GOT3 (cell line): ENCODE results near the gene C2CD2.

Source experiments
- DNase-seq: peaks from one replicate; lab custom pipeline; 2025; ENCODE audit warnings: mixed read lengths; lab: John Stamatoyannopoulos, UW

C2CD2 gene

GRCh38 chr21:41932576-41933312 lies 21.1 kb downstream of the C2CD2 start:
- DNase-seq: no peak

- no peak for DNase-seq
Measured at GRCh38 chr21:41932191-41932575, 21.6 kb downstream of the C2CD2 start.

GRCh38 chr21:41931041-41931451 lies 22.8 kb downstream of the C2CD2 start:
- DNase-seq: no peak

GRCh38 chr21:41929248-41929647 lies 24.6 kb downstream of the C2CD2 start:
- DNase-seq: no peak

GRCh38 chr21:41928621-41929220 lies 25.1 kb downstream of the C2CD2 start:
- no peak for DNase-seq

GRCh38 chr21:41927727-41928409 lies 25.9 kb downstream of the C2CD2 start:
- no peak for DNase-seq

GRCh38 chr21:41926807-41927171 lies 27.0 kb downstream of the C2CD2 start:
- no peak for DNase-seq

GRCh38 chr21:41926117-41926806 lies 27.6 kb downstream of the C2CD2 start:
- DNase-seq: no peak

- no peak for DNase-seq
Measured at GRCh38 chr21:41925767-41926116, 28.1 kb downstream of the C2CD2 start.

GRCh38 chr21:41924368-41924754 lies 29.5 kb downstream of the C2CD2 start:
- DNase-seq: no peak

- DNase-seq: no peak
Measured at GRCh38 chr21:41923631-41924367, 30.0 kb downstream of the C2CD2 start.

GRCh38 chr21:41923186-41923585 lies 30.6 kb downstream of the C2CD2 start:
- DNase-seq: no peak

- no peak for DNase-seq
Measured at GRCh38 chr21:41921021-41921420, 32.8 kb downstream of the C2CD2 start.

- no peak for DNase-seq
Measured at GRCh38 chr21:41920476-41920875, 33.3 kb downstream of the C2CD2 start.

GRCh38 chr21:41919666-41920398 lies 34.0 kb downstream of the C2CD2 start:
- DNase-seq: no peak

GRCh38 chr21:41918561-41919358 lies 35.1 kb downstream of the C2CD2 start:
- no peak for DNase-seq

GRCh38 chr21:41917531-41917930 lies 36.3 kb downstream of the C2CD2 start:
- no peak for DNase-seq

GRCh38 chr21:41916888-41917433 lies 36.9 kb downstream of the C2CD2 start:
- no peak for DNase-seq

- no peak for DNase-seq
Measured at GRCh38 chr21:41914965-41915364, 38.9 kb downstream of the C2CD2 start.

GRCh38 chr21:41914358-41914757 lies 39.5 kb downstream of the C2CD2 start:
- DNase-seq: no peak
